SK-N-SH (cell line): ENCODE results near the gene AP1B1. TPM values are rescaled to one million over a fixed set of nuclear protein-coding genes. Genes with fewer than 3 reads are reported as not detected.
A peak's percentile ranks its signal among the peaks of the same experiment; 100 is the strongest.

Source experiments
- CTCF ChIA-PET: fragments of 300-600, 350-600 bp; formaldehyde crosslinking; extraction: SDS; loops from one replicate; lab custom pipeline; 2021; lab: Yijun Ruan, JAX
- POLR2A ChIA-PET: fragments of 350-600 bp; sonication (Branson Sonifier 250); formaldehyde crosslinking; extraction: SDS; loops from one replicate; lab custom pipeline; 2020; ENCODE audit warnings: antibody characterized with exemption, inconsistent platforms; lab: Yijun Ruan, JAX
- DNase-seq: peaks from one replicate; pipeline ENCODE4 v3.0.0; 2012
- H2AFZ ChIP-seq: fragments of 200-600 bp; sonication (generic); 2 replicates; pipeline ENCODE4 v1.8.1; 2016; ENCODE audit warnings: antibody characterized with exemption, mild to moderate bottlenecking, low read depth
- H3F3A ChIP-seq: fragments of 200-600 bp; sonication (generic); replicated peaks from 2 replicates; pipeline ENCODE3; 2016; ENCODE audit warnings: antibody characterized with exemption, mild to moderate bottlenecking; ENCODE audit not compliant: insufficient read depth
- H3K27ac ChIP-seq, 2 experiments: fragments of 200-500 bp in 1 of 2; fragments of 200-600 bp in 1 of 2; sonication (Bioruptor generic) in 1 of 2; sonication (generic), shearing (Covaris generic) in 1 of 2; 2 replicates each; pipeline versions ENCODE4 v1.5.1 to v1.6.1; 2014 to 2016; ENCODE audit warnings: low read depth in 2 of 2, inconsistent platforms in 1 of 2, low read length in 1 of 2, mild to moderate bottlenecking in 1 of 2, mixed read lengths in 1 of 2
- H3K27me3 ChIP-seq: fragments of 200-600 bp; sonication (generic), shearing (Covaris generic); 2 replicates; pipeline ENCODE4 v1.6.1; 2016; ENCODE audit warnings: mixed run types; ENCODE audit not compliant: insufficient read depth
- H3K36me3 ChIP-seq, 2 experiments: fragments of 200-500 bp in 1 of 2; fragments of 200-600 bp in 1 of 2; sonication (Bioruptor generic) in 1 of 2; sonication (generic) in 1 of 2; replicated peaks in 1 of 2; 2 replicates each; pipeline versions ENCODE3 to v1.5.1; 2014 to 2016; ENCODE audit warnings: low read length in 1 of 2, mild to moderate bottlenecking in 1 of 2; ENCODE audit not compliant: insufficient read depth in 2 of 2, control insufficient read depth in 1 of 2
- H3K4me1 ChIP-seq, 2 experiments: fragments of 200-500 bp in 1 of 2; fragments of 200-600 bp in 1 of 2; sonication (Bioruptor generic) in 1 of 2; sonication (generic), shearing (Covaris generic) in 1 of 2; 2 replicates each; pipeline versions ENCODE4 v1.5.1 to v1.6.1; 2014 to 2016; ENCODE audit warnings: low read depth in 1 of 2, low read length in 1 of 2, mixed run types in 1 of 2; ENCODE audit not compliant: insufficient read depth in 2 of 2, control insufficient read depth in 1 of 2
- H3K4me2 ChIP-seq: fragments of 200-600 bp; sonication (generic), shearing (Covaris generic); 2 replicates; pipeline ENCODE4 v1.6.1; 2017; ENCODE audit warnings: mixed run types
- H3K4me3 ChIP-seq, 2 experiments: fragments of 200-500 bp in 1 of 2; fragments of 200-600 bp in 1 of 2; sonication (Bioruptor generic) in 1 of 2; sonication (generic), shearing (Covaris generic) in 1 of 2; 2 replicates each; pipeline versions ENCODE4 v1.5.1 to v1.8.1; 2014 to 2016; ENCODE audit warnings: low read depth in 2 of 2, inconsistent platforms in 1 of 2, low read length in 1 of 2, mild to moderate bottlenecking in 1 of 2, mixed read lengths in 1 of 2, moderate library complexity in 1 of 2
- H3K79me2 ChIP-seq: fragments of 200-600 bp; sonication (generic); 2 replicates; pipeline ENCODE4 v1.8.1; 2017; ENCODE audit warnings: mild to moderate bottlenecking; ENCODE audit not compliant: insufficient read depth
- H3K9ac ChIP-seq: fragments of 200-600 bp; sonication (generic); 2 replicates; pipeline ENCODE4 v1.6.1; 2017; ENCODE audit warnings: mixed run types
- H3K9me2 ChIP-seq: fragments of 200-600 bp; sonication (generic); 2 replicates; pipeline ENCODE4 v1.6.1; 2017; ENCODE audit warnings: mixed run types
- H3K9me3 ChIP-seq: fragments of 200-600 bp; sonication (generic); 2 replicates; pipeline ENCODE4 v1.6.1; 2017; ENCODE audit warnings: mixed run types, mild to moderate bottlenecking, moderate library complexity
- H4K20me1 ChIP-seq: fragments of 200-600 bp; sonication (generic); 2 replicates; pipeline ENCODE4 v1.6.1; 2017; ENCODE audit warnings: mild to moderate bottlenecking, mixed run types; ENCODE audit not compliant: insufficient read depth
- CTCF ChIP-seq: fragments of 200-600 bp; sonication (generic); IDR thresholded peaks from 2 replicates; pipeline ENCODE4 v1.6.1; 2017; ENCODE audit warnings: antibody characterized with exemption, mild to moderate bottlenecking, moderate library complexity
- EP300 ChIP-seq, 2 experiments: IDR thresholded peaks; 2 replicates each; pipeline versions ENCODE4 v1.4.0 to v1.6.1; 2012; ENCODE audit warnings: borderline replicate concordance in 1 of 2, low read depth in 1 of 2, low read length in 1 of 2
- FOXJ3 ChIP-seq: sonication (generic); formaldehyde crosslinking; IDR thresholded peaks from 2 replicates; pipeline ENCODE4 v1.5.1; 2020; ENCODE audit warnings: mild to moderate bottlenecking, missing genetic modification reagents
- GABPA ChIP-seq: IDR thresholded peaks from 2 replicates; pipeline ENCODE4 v1.4.0; 2012; ENCODE audit warnings: low read depth, mild to moderate bottlenecking
- GATA2 ChIP-seq: sonication (generic); formaldehyde crosslinking; IDR thresholded peaks from 2 replicates; pipeline ENCODE4 v1.5.0; 2020; ENCODE audit warnings: mild to moderate bottlenecking, missing genetic modification reagents
- MEF2A ChIP-seq: IDR thresholded peaks from 2 replicates; pipeline ENCODE4 v1.4.0; 2012; ENCODE audit warnings: low read depth, borderline replicate concordance
- MXI1 ChIP-seq: IDR thresholded peaks from 2 replicates; pipeline ENCODE4 v1.6.1; 2012; ENCODE audit warnings: mild to moderate bottlenecking, low read depth, low read length, improper control_type of control experiment
- NFIC ChIP-seq: IDR thresholded peaks from 2 replicates; pipeline ENCODE4 v1.4.0; 2012; ENCODE audit warnings: borderline replicate concordance
- PBX3 ChIP-seq: IDR thresholded peaks from 2 replicates; pipeline ENCODE4; 2012
- RAD21 ChIP-seq: IDR thresholded peaks from 2 replicates; pipeline ENCODE4 v1.6.1; 2012; ENCODE audit warnings: mild to moderate bottlenecking, low read length
- RCOR1 ChIP-seq: fragments of 150-350 bp; IDR thresholded peaks from 2 replicates; pipeline ENCODE4 v1.6.1; 2017; ENCODE audit warnings: antibody characterized with exemption, low read length
- RFX5 ChIP-seq: IDR thresholded peaks from 2 replicates; pipeline ENCODE4 v1.6.1; 2012; ENCODE audit warnings: mild to moderate bottlenecking, improper control_type of control experiment, low read length
- SIN3A ChIP-seq: IDR thresholded peaks from 2 replicates; pipeline ENCODE4 v1.6.1; 2012; ENCODE audit warnings: low read depth, mild to moderate bottlenecking, low read length, moderate library complexity, borderline replicate concordance
- SMC3 ChIP-seq: IDR thresholded peaks from 2 replicates; pipeline ENCODE4 v1.6.1; 2012; ENCODE audit warnings: low read depth, low read length, improper control_type of control experiment
- TCF12 ChIP-seq: IDR thresholded peaks from 2 replicates; pipeline ENCODE4 v1.4.0; 2012
- TEAD4 ChIP-seq: IDR thresholded peaks from 2 replicates; pipeline ENCODE4 v1.4.0; 2012; ENCODE audit warnings: mild to moderate bottlenecking, borderline replicate concordance; ENCODE audit not compliant: insufficient read depth
- USF1 ChIP-seq: IDR thresholded peaks from 2 replicates; pipeline ENCODE4 v1.4.0; 2012; ENCODE audit warnings: low read depth, borderline replicate concordance
- USF2 ChIP-seq: fragments of 150-350 bp; IDR thresholded peaks from 2 replicates; pipeline ENCODE4 v1.6.1; 2017; ENCODE audit warnings: antibody characterized with exemption, low read length, low read depth, borderline replicate concordance
- YY1 ChIP-seq: IDR thresholded peaks from 2 replicates; pipeline ENCODE4 v1.4.0; 2012; ENCODE audit warnings: low read depth, mild to moderate bottlenecking
- ZBTB33 ChIP-seq: IDR thresholded peaks from 2 replicates; pipeline ENCODE4 v1.4.0; 2012; ENCODE audit warnings: low read depth, borderline replicate concordance
- WGBS: methylation state at CpG from one replicate; pipeline ENCODE4 v1.1.6; 2017; ENCODE audit warnings: low lambda C conversion rate; 5-methylcytosine and 5-hydroxymethylcytosine counted together
- polyA plus RNA-seq, 3 experiments: library from polyadenylated mRNA; depleted of rRNA; stranded (reverse); fragments of >200 nt; gene quantifications; 2 replicates each; pipeline ENCODE4 v1.2.3, GENCODE V29; 2012

AP1B1 gene
- polyA plus RNA-seq, 1 of the 3 experiments (the other 2 are of a cell fraction): 51.9 TPM

- no peaks in the 10 kb centered on the region for H4K20me1 ChIP-seq
- no peak overlapping the region for H3K4me2 ChIP-seq
- peaks cover 0 to 8% of the 10 kb centered on the region in 2 experiments; a peak in 1 of 4 replicates for H3K4me1 ChIP-seq
- POLR2A ChIA-PET: no interaction called here
- H3K4me3 ChIP-seq: no peak overlapping the region
- no peak overlapping the region for H2AFZ ChIP-seq
- TF ChIP-seq TEAD4 (no peak), MEF2A (no peak), SIN3A (no peak), RFX5 (no peak), FOXJ3 (no peak), EP300 (IDR thresholded peaks at IDR 0.05; ENCODE audit: borderline replicate concordance in 1 of 2, low read depth in 1 of 2, low read length in 1 of 2) (no peak), PBX3 (no peak), USF2 (no peak), TCF12 (no peak), GABPA (no peak), USF1 (no peak), NFIC (no peak), YY1 (no peak), GATA2 (CRISPR knock-in tag) (no peak)
- WGBS: 88% methylated on average over 9 of the region's 9 CpGs
- no peaks in the 10 kb centered on the region for H3F3A ChIP-seq
- no peaks in the 10 kb centered on the region for H3K27me3 ChIP-seq
- no peak overlapping the region for H3K27ac ChIP-seq
- no peak overlapping the region for H3K9ac ChIP-seq
- H3K9me2 ChIP-seq: no peaks in the 10 kb centered on the region
- H3K9me3 ChIP-seq: no peaks in the 10 kb centered on the region
- CTCF ChIA-PET: no interaction called here
- H3K79me2 ChIP-seq: peaks cover 12% of the 10 kb centered on the region
- peaks cover 3 to 6% of the 10 kb centered on the region in 2 experiments for H3K36me3 ChIP-seq
- no peak for DNase-seq
Measured at GRCh38 chr22:29369460-29369859, 18.9 kb downstream of the AP1B1 start.

- POLR2A ChIA-PET: no interaction called here
- WGBS: 43% methylated on average over 8 of the region's 9 CpGs
- peak; percentile 77 for TF ChIP-seq SMC3
- TF ChIP-seq RAD21: peak; percentile 83
- no peak for TF ChIP-seq MXI1
- TF ChIP-seq CTCF: peak; percentile 70
- TF ChIP-seq ZBTB33: no peak
- TF ChIP-seq RCOR1: no peak
Measured at GRCh38 chr22:29359469-29359868, 28.9 kb downstream of the AP1B1 start.

More at GRCh38 chr22:29359469-29359868, 28.9 kb downstream of the AP1B1 start:
- H3K79me2 ChIP-seq: no peaks in the 10 kb centered on the region
- no peaks in the 10 kb centered on the region for H3F3A ChIP-seq
- H3K4me2 ChIP-seq: no peak overlapping the region
- H4K20me1 ChIP-seq: no peaks in the 10 kb centered on the region
- no peak overlapping the region for H2AFZ ChIP-seq
- CTCF ChIA-PET: interaction anchor here (0.6 to 8.0 kb wide), 34 partner anchors 8 to 1311 kb away, joined by 3 to 63 read pairs (median 4); partner anchors contain the start of gene GAS2L1
- H3K9me2 ChIP-seq: no peaks in the 10 kb centered on the region
- no peaks in the 10 kb centered on the region for H3K27me3 ChIP-seq
- peak; percentile 81 for DNase-seq
- peaks cover 27 to 31% of the 10 kb centered on the region in 2 experiments for H3K36me3 ChIP-seq
- no peak overlapping the region for H3K9ac ChIP-seq
- no peak overlapping the region for H3K27ac ChIP-seq
- peaks cover 0 to 4% of the 10 kb centered on the region in 2 experiments; a peak in 1 of 4 replicates for H3K4me1 ChIP-seq
- H3K9me3 ChIP-seq: no peaks in the 10 kb centered on the region
- no peak overlapping the region; a peak in 1 of 4 replicates for H3K4me3 ChIP-seq
